ENCODE results near the gene NDUFS7. TPM values are rescaled to one million over a fixed set of nuclear protein-coding genes. Genes with fewer than 3 reads are reported as not detected.
A peak's percentile ranks its signal among the peaks of the same experiment; 100 is the strongest.

Gene NDUFS7
- total RNA-seq, 1 donor from 2014 or later: 15.4 TPM

DNA sequence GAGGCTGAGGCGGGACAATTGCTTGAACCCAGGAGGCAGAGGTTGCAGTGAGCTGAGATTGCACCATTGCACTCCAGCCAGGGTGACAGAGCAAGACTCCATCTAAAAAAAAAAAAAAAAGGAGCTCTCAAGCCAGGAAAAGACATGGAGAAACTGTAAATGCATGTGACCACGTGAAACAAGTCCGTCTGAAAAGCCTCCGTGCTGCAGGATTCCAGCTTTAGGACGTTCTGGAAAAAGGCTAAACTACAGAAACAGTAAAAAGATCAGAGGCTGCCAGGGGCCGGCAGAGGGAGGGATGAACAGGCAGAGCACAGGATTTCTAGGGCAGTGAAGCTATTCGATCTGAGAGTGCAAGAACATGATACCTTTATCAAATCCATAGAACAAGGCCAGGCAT is 40.7 kb upstream of the NDUFS7 start:
- Histone ChIP-seq H2AFZ (replicated peaks) (no peak overlapping the region), H3K9me3 (ENCODE audit: low read depth) (no peaks in the 10 kb centered on the region), H3K4me1 (no peaks in the 10 kb centered on the region), H3K4me3 (no peak overlapping the region), H4K20me1 (ENCODE audit: low read depth) (no peaks in the 10 kb centered on the region), H3K4me2 (no peak overlapping the region), H3K27ac (no peak overlapping the region), H3K27me3 (no peaks in the 10 kb centered on the region), H3F3A (ENCODE audit: low read depth) (no peaks in the 10 kb centered on the region), H3K36me3 (no peaks in the 10 kb centered on the region), H3K9ac (no peak overlapping the region), H3K79me2 (ENCODE audit: low read depth) (no peaks in the 10 kb centered on the region)
- DNase-seq (ENCODE audit: low spot score): no peak
- peak overlapping the region; percentile 11 for H3K4me3 Mint-ChIP-seq
- H3K27ac Mint-ChIP-seq: peak overlapping the region; percentile 68
- peaks cover 6% of the 10 kb centered on the region for H3K27me3 Mint-ChIP-seq (ENCODE audit: insufficient read depth, low read depth)
- TF ChIP-seq EZH2 (IDR thresholded peaks at IDR 0.05): no peak
- TF ChIP-seq, protein P1, sequence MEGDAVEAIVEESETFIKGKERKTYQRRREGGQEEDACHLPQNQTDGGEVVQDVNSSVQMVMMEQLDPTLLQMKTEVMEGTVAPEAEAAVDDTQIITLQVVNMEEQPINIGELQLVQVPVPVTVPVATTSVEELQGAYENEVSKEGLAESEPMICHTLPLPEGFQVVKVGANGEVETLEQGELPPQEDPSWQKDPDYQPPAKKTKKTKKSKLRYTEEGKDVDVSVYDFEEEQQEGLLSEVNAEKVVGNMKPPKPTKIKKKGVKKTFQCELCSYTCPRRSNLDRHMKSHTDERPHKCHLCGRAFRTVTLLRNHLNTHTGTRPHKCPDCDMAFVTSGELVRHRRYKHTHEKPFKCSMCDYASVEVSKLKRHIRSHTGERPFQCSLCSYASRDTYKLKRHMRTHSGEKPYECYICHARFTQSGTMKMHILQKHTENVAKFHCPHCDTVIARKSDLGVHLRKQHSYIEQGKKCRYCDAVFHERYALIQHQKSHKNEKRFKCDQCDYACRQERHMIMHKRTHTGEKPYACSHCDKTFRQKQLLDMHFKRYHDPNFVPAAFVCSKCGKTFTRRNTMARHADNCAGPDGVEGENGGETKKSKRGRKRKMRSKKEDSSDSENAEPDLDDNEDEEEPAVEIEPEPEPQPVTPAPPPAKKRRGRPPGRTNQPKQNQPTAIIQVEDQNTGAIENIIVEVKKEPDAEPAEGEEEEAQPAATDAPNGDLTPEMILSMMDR (IDR thresholded peaks at IDR 0.05): no peak
- no peak for TF ChIP-seq EZH2phosphoT487 (IDR thresholded peaks at IDR 0.05)
- H3K4me1 Mint-ChIP-seq: peaks cover 10% of the 10 kb centered on the region
- no peaks in the 10 kb centered on the region for H3K36me3 Mint-ChIP-seq
- H3K9me3 Mint-ChIP-seq: no peaks in the 10 kb centered on the region

DNA sequence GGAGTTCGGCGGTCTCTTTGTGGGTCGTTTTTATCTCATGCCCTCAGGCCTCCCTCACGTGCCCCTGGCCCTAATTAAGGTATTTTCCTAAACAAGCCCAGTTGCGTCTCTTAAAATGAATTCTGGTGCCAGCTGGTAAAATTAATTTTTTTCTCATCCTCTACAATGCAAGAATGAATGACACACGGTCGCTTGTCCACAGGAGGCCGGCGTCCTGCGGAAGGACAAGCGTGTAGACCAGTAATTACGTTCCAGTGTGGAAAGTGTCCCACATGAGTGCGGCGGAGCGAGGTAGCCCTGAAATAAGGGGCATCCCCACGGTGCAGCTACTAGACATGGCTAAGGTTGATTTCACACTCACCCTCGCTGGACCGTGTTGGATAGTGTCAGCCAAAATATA is 34.5 kb upstream of the NDUFS7 start:
- no peaks in the 10 kb centered on the region for H3K36me3 Mint-ChIP-seq

DNA sequence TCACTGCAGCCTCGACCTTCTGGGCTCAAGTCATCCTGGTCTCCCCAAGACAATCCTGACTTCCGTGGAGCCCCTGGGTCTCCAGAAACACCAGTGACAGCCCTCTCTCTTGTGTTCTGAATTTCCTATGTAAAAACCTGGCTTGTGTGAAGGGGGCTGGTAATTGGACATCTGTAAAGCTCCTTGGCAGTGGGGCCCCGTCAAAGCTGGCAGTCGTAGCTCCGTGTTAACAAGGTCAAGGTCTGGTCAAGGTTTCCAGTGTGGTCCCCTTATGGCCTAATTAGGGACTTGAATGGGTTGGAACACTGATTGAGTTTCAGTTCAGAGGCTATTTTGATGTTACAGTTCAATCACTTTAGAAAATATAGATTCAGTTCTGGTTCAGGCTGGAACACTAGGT is 32.8 kb upstream of the NDUFS7 start:
- no peak for TF ChIP-seq EZH2phosphoT487 (IDR thresholded peaks at IDR 0.05)
- TF ChIP-seq EZH2 (IDR thresholded peaks at IDR 0.05): no peak
- TF ChIP-seq, protein P1 (IDR thresholded peaks at IDR 0.05): no peak
- H4K20me1 ChIP-seq (ENCODE audit: low read depth): peaks cover 4% of the 10 kb centered on the region
- no peak overlapping the region for H3K27ac ChIP-seq
- H3K9me3 ChIP-seq (ENCODE audit: low read depth): no peaks in the 10 kb centered on the region
- DNase-seq (ENCODE audit: low spot score): no peak
- no peak overlapping the region for H2AFZ ChIP-seq (replicated peaks)
- H3K4me3 ChIP-seq: no peak overlapping the region
- H3K27ac Mint-ChIP-seq: peak overlapping the region; percentile 53
- peaks cover 9% of the 10 kb centered on the region for H3K79me2 ChIP-seq (ENCODE audit: low read depth)
- H3K27me3 ChIP-seq: no peaks in the 10 kb centered on the region
- H3K4me2 ChIP-seq: no peak overlapping the region
- H3K9me3 Mint-ChIP-seq: no peaks in the 10 kb centered on the region
- H3K36me3 Mint-ChIP-seq: peaks cover 1% of the 10 kb centered on the region
- H3K27me3 Mint-ChIP-seq (ENCODE audit: insufficient read depth, low read depth): peaks cover 10% of the 10 kb centered on the region
- H3F3A ChIP-seq (ENCODE audit: low read depth): peaks cover 17% of the 10 kb centered on the region
- no peak overlapping the region for H3K9ac ChIP-seq
- peak overlapping the region; percentile 44 for H3K4me3 Mint-ChIP-seq
- no peaks in the 10 kb centered on the region for H3K36me3 ChIP-seq
- peaks cover 3% of the 10 kb centered on the region for H3K4me1 ChIP-seq
- H3K4me1 Mint-ChIP-seq: peaks cover 28% of the 10 kb centered on the region

More for the DNA sequence above, 34.5 kb upstream of the NDUFS7 start:
- Histone ChIP-seq H3K9me3 (ENCODE audit: low read depth) (no peaks in the 10 kb centered on the region), H4K20me1 (ENCODE audit: low read depth) (no peaks in the 10 kb centered on the region), H3F3A (ENCODE audit: low read depth) (peaks cover 10% of the 10 kb centered on the region), H3K27ac (no peak overlapping the region), H3K4me1 (no peaks in the 10 kb centered on the region), H3K4me3 (no peak overlapping the region), H2AFZ (replicated peaks) (no peak overlapping the region), H3K27me3 (no peaks in the 10 kb centered on the region), H3K9ac (no peak overlapping the region), H3K4me2 (no peak overlapping the region), H3K79me2 (ENCODE audit: low read depth) (no peaks in the 10 kb centered on the region), H3K36me3 (no peaks in the 10 kb centered on the region)
- DNase-seq (ENCODE audit: low spot score): no peak
- Mint-ChIP-seq H3K27ac (peak overlapping the region; percentile 52), H3K27me3 (ENCODE audit: insufficient read depth, low read depth) (peaks cover 8% of the 10 kb centered on the region), H3K4me3 (no peak overlapping the region), H3K4me1 (peaks cover 25% of the 10 kb centered on the region), H3K9me3 (no peaks in the 10 kb centered on the region)
- TF ChIP-seq, protein P1 (IDR thresholded peaks at IDR 0.05): no peak
- TF ChIP-seq EZH2phosphoT487 (IDR thresholded peaks at IDR 0.05): no peak
- TF ChIP-seq EZH2 (IDR thresholded peaks at IDR 0.05): no peak

Measured in neural progenitor cell (in vitro differentiated cells).